HEK293 (cell line): ENCODE results near the gene TLL1.

ENCODE experiments used
- CTCF ChIA-PET: fragments of 350-600 bp; formaldehyde crosslinking; extraction: SDS; loops from one replicate; lab custom pipeline; 2021; ENCODE audit warnings: antibody characterized with exemption; lab: Yijun Ruan, JAX
- POLR2A ChIA-PET: fragments of 300-600 bp; formaldehyde crosslinking; extraction: SDS; loops from one replicate; lab custom pipeline; 2020; ENCODE audit warnings: antibody characterized with exemption, inconsistent platforms; lab: Yijun Ruan, JAX
- H3K27ac ChIP-seq: fragments of 200-500 bp; sonication (Bioruptor generic); 2 replicates; pipeline ENCODE4 v1.5.1; 2014; ENCODE audit warnings: low read depth, low read length, control low read depth, inconsistent platforms; ENCODE audit errors: extremely low read depth
- H3K36me3 ChIP-seq, 2 experiments: fragments of 200-500 bp in 1 of 2; sonication (Bioruptor generic) in 1 of 2; 1 replicate in 1 of 2; 2 replicates in 1 of 2; pipeline ENCODE4 v1.5.1; 2014 to 2017; ENCODE audit warnings: inconsistent platforms in 2 of 2, low read length in 2 of 2; ENCODE audit not compliant: control insufficient read depth in 2 of 2, insufficient read depth in 1 of 2
- H3K4me1 ChIP-seq: fragments of 200-500 bp; sonication (Bioruptor generic); 2 replicates; pipeline ENCODE4 v1.5.1; 2014; ENCODE audit warnings: mild to moderate bottlenecking, low read length, inconsistent platforms; ENCODE audit not compliant: control insufficient read depth, insufficient read depth
- H3K4me3 ChIP-seq: 2 replicates; pipeline ENCODE4 v1.5.1; 2011; ENCODE audit warnings: low read depth, mild to moderate bottlenecking, control low read depth, low read length, moderate library complexity
- H3K9me3 ChIP-seq: fragments of 200-500 bp; sonication (Bioruptor generic); 2 replicates; pipeline ENCODE4 v1.5.1; 2014; ENCODE audit warnings: low read depth, low read length, inconsistent platforms; ENCODE audit not compliant: control insufficient read depth, insufficient read depth
- BCL11A ChIP-seq: fragments of 450-650 bp; formaldehyde crosslinking; IDR thresholded peaks from 2 replicates; pipeline ENCODE4 v1.5.1; 2016; ENCODE audit warnings: low read depth, missing biosample characterization, missing genetic modification characterization
- KLF10 ChIP-seq: fragments of 450-650 bp; IDR thresholded peaks from 2 replicates; pipeline ENCODE4 v1.5.1; 2018; ENCODE audit warnings: missing biosample characterization, mild to moderate bottlenecking, missing genetic modification characterization
- KLF8 ChIP-seq: fragments of 450-650 bp; formaldehyde crosslinking; IDR thresholded peaks from 2 replicates; pipeline ENCODE4 v1.5.1; 2016; ENCODE audit warnings: missing biosample characterization, missing genetic modification characterization
- ZBTB48 ChIP-seq: fragments of 450-650 bp; formaldehyde crosslinking; IDR thresholded peaks from 2 replicates; pipeline ENCODE4 v1.5.1; 2016; ENCODE audit warnings: missing biosample characterization, missing genetic modification characterization
- ZNF121 ChIP-seq: fragments of 450-650 bp; formaldehyde crosslinking; IDR thresholded peaks from 2 replicates; pipeline ENCODE4 v1.5.1; 2016; ENCODE audit warnings: missing biosample characterization, missing genetic modification characterization
- ZNF155 ChIP-seq: fragments of 450-650 bp; formaldehyde crosslinking; IDR thresholded peaks from 2 replicates; pipeline ENCODE4 v1.5.1; 2016; ENCODE audit warnings: missing biosample characterization, missing genetic modification characterization
- ZNF19 ChIP-seq: fragments of 450-650 bp; formaldehyde crosslinking; IDR thresholded peaks from 2 replicates; pipeline ENCODE4; 2016; ENCODE audit warnings: missing biosample characterization, missing genetic modification characterization, low read depth
- ZNF248 ChIP-seq: fragments of 450-650 bp; formaldehyde crosslinking; IDR thresholded peaks from 2 replicates; pipeline ENCODE4 v1.5.1; 2017; ENCODE audit warnings: missing biosample characterization, missing genetic modification characterization
- ZNF394 ChIP-seq: fragments of 450-650 bp; formaldehyde crosslinking; IDR thresholded peaks from 2 replicates; pipeline ENCODE4 v1.5.1; 2016; ENCODE audit warnings: missing biosample characterization, missing genetic modification characterization, mild to moderate bottlenecking, moderate library complexity, borderline replicate concordance
- ZNF404 ChIP-seq: fragments of 450-650 bp; formaldehyde crosslinking; IDR thresholded peaks from 2 replicates; pipeline ENCODE4 v1.5.1; 2017; ENCODE audit warnings: missing biosample characterization, missing genetic modification characterization
- ZNF510 ChIP-seq: fragments of 450-650 bp; formaldehyde crosslinking; IDR thresholded peaks from 2 replicates; pipeline ENCODE4 v1.5.1; 2018; ENCODE audit warnings: mild to moderate bottlenecking, missing genetic modification characterization, missing biosample characterization; ENCODE audit not compliant: insufficient replicate concordance
- ZNF514 ChIP-seq: fragments of 450-650 bp; formaldehyde crosslinking; IDR thresholded peaks from 2 replicates; pipeline ENCODE4 v1.5.1; 2016; ENCODE audit warnings: missing biosample characterization, missing genetic modification characterization
- ZNF596 ChIP-seq: fragments of 450-650 bp; IDR thresholded peaks from 2 replicates; pipeline ENCODE4 v1.5.0; 2018; ENCODE audit warnings: missing biosample characterization, mild to moderate bottlenecking, missing genetic modification characterization, moderate library complexity
- ZNF626 ChIP-seq: fragments of 450-650 bp; sonication (Bioruptor Pico); formaldehyde crosslinking; IDR thresholded peaks from 2 replicates; pipeline ENCODE4 v1.5.1; 2018; ENCODE audit warnings: missing biosample characterization, missing genetic modification characterization, inconsistent platforms
- ZNF660 ChIP-seq: fragments of 450-650 bp; IDR thresholded peaks from 2 replicates; pipeline ENCODE4 v1.5.1; 2018; ENCODE audit warnings: missing biosample characterization, mild to moderate bottlenecking, missing genetic modification characterization
- ZNF707 ChIP-seq: fragments of 450-650 bp; formaldehyde crosslinking; IDR thresholded peaks from 2 replicates; pipeline ENCODE4 v1.5.1; 2016; ENCODE audit warnings: missing biosample characterization, missing genetic modification characterization
- ZNF768 ChIP-seq: fragments of 450-650 bp; formaldehyde crosslinking; IDR thresholded peaks from 2 replicates; pipeline ENCODE4 v1.5.1; 2018; ENCODE audit warnings: missing biosample characterization, mild to moderate bottlenecking, missing genetic modification characterization
- ZNF830 ChIP-seq: fragments of 450-650 bp; IDR thresholded peaks from 2 replicates; pipeline ENCODE4 v1.5.0; 2018; ENCODE audit warnings: missing biosample characterization, missing genetic modification characterization, low read depth, mild to moderate bottlenecking, moderate library complexity
- ZSCAN30 ChIP-seq: fragments of 450-650 bp; IDR thresholded peaks from 2 replicates; pipeline ENCODE4 v1.5.1; 2018; ENCODE audit warnings: missing biosample characterization, mild to moderate bottlenecking, missing genetic modification characterization, moderate library complexity
- TF ChIP-seq, protein P1 (sequence below): fragments of 450-650 bp; formaldehyde crosslinking; IDR thresholded peaks from 2 replicates; pipeline ENCODE4 v1.5.1; 2017; ENCODE audit warnings: missing biosample characterization, missing genetic modification characterization
- TF ChIP-seq, protein P2 (sequence below): fragments of 450-650 bp; formaldehyde crosslinking; IDR thresholded peaks from 2 replicates; pipeline ENCODE4 v1.5.1; 2017; ENCODE audit warnings: missing biosample characterization, missing genetic modification characterization
- TF ChIP-seq, protein P3 (sequence below): fragments of 450-650 bp; formaldehyde crosslinking; IDR thresholded peaks from 2 replicates; pipeline ENCODE4 v1.5.1; 2016; ENCODE audit warnings: missing biosample characterization, missing genetic modification characterization
- TF ChIP-seq, protein P4 (sequence below): fragments of 450-650 bp; formaldehyde crosslinking; IDR thresholded peaks from 2 replicates; pipeline ENCODE4; 2016; ENCODE audit warnings: missing biosample characterization, missing genetic modification characterization
- TF ChIP-seq, protein P5 (sequence below): fragments of 450-650 bp; formaldehyde crosslinking; IDR thresholded peaks from 2 replicates; pipeline ENCODE4 v1.5.1; 2016; ENCODE audit warnings: missing biosample characterization, missing genetic modification characterization

Gene TLL1

DNA sequence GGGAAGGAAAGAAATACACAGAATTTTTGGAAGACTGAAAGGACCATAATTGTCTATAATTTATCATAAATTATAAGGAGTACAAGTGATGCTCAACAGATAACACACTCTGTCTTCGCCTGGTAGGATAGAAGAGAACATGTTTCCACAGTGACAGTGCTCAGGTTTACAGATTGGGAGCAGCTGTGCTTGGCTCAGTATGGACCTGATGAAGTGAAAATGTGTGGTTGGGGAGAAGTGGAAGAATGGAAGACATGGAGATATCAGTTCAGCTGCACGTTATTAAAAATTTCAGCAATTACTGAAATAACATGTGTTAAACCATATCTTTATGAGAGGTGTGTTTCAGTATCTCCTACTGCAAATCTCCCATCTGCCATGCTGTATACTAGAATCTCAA is 90.6 kb downstream of the TLL1 start:
- Histone ChIP-seq H3K4me3 (no peak overlapping the region), H3K9me3 (no peaks in the 10 kb centered on the region), H3K27ac (no peak overlapping the region), H3K36me3 (no peaks in the 10 kb centered on the region), H3K4me1 (no peaks in the 10 kb centered on the region; the same call in 1 of the 2 replicates)
- ChIA-PET POLR2A (no interaction called here), CTCF (no interaction called here)
- TF ChIP-seq ZNF155 (tag by site-specific recombination) (no peak), ZNF596 (tag by site-specific recombination) (no peak), ZSCAN30 (tag by site-specific recombination) (no peak), KLF10 (no peak), ZNF248 (tag by site-specific recombination) (no peak), ZNF510 (tag by site-specific recombination) (no peak), ZNF19 (tag by site-specific recombination) (no peak), ZNF707 (tag by site-specific recombination) (no peak), ZNF626 (tag by site-specific recombination) (no peak)
- TF ChIP-seq, protein P1, sequence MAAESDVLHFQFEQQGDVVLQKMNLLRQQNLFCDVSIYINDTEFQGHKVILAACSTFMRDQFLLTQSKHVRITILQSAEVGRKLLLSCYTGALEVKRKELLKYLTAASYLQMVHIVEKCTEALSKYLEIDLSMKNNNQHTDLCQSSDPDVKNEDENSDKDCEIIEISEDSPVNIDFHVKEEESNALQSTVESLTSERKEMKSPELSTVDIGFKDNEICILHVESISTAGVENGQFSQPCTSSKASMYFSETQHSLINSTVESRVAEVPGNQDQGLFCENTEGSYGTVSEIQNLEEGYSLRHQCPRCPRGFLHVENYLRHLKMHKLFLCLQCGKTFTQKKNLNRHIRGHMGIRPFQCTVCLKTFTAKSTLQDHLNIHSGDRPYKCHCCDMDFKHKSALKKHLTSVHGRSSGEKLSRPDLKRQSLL, result no peak
- TF ChIP-seq, protein P2, sequence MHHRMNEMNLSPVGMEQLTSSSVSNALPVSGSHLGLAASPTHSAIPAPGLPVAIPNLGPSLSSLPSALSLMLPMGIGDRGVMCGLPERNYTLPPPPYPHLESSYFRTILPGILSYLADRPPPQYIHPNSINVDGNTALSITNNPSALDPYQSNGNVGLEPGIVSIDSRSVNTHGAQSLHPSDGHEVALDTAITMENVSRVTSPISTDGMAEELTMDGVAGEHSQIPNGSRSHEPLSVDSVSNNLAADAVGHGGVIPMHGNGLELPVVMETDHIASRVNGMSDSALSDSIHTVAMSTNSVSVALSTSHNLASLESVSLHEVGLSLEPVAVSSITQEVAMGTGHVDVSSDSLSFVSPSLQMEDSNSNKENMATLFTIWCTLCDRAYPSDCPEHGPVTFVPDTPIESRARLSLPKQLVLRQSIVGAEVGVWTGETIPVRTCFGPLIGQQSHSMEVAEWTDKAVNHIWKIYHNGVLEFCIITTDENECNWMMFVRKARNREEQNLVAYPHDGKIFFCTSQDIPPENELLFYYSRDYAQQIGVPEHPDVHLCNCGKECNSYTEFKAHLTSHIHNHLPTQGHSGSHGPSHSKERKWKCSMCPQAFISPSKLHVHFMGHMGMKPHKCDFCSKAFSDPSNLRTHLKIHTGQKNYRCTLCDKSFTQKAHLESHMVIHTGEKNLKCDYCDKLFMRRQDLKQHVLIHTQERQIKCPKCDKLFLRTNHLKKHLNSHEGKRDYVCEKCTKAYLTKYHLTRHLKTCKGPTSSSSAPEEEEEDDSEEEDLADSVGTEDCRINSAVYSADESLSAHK (tag by site-specific recombination), result no peak
- TF ChIP-seq, all 188 proteins: peak for 0

DNA sequence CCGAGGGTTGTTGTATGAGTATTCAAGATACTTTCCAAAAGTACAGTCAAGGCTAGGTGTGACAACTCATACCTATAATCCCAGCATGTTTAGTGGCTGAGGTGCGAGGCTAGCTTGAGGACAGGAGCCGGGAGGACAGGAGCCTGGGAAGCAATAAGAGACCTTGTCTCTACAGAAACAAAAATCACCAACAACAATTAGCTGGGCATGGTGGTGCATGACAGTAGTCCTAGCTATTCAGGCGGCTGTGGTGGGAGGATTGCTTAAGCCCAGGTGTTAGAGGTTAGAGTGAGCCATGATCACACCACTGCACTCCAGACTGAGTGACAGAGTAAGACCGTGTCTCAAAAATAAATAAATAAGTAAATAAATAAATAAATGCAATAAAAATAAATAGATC is 91.6 kb downstream of the TLL1 start:
- no peaks in the 10 kb centered on the region; the same call in 1 of the 2 replicates for H3K4me1 ChIP-seq
- H3K36me3 ChIP-seq, result no peaks in the 10 kb centered on the region
- H3K9me3 ChIP-seq, result no peaks in the 10 kb centered on the region
- ChIA-PET CTCF (no interaction called here), POLR2A (no interaction called here)
- H3K4me3 ChIP-seq, result no peak overlapping the region
- H3K27ac ChIP-seq, result no peak overlapping the region
- TF ChIP-seq, protein P3, sequence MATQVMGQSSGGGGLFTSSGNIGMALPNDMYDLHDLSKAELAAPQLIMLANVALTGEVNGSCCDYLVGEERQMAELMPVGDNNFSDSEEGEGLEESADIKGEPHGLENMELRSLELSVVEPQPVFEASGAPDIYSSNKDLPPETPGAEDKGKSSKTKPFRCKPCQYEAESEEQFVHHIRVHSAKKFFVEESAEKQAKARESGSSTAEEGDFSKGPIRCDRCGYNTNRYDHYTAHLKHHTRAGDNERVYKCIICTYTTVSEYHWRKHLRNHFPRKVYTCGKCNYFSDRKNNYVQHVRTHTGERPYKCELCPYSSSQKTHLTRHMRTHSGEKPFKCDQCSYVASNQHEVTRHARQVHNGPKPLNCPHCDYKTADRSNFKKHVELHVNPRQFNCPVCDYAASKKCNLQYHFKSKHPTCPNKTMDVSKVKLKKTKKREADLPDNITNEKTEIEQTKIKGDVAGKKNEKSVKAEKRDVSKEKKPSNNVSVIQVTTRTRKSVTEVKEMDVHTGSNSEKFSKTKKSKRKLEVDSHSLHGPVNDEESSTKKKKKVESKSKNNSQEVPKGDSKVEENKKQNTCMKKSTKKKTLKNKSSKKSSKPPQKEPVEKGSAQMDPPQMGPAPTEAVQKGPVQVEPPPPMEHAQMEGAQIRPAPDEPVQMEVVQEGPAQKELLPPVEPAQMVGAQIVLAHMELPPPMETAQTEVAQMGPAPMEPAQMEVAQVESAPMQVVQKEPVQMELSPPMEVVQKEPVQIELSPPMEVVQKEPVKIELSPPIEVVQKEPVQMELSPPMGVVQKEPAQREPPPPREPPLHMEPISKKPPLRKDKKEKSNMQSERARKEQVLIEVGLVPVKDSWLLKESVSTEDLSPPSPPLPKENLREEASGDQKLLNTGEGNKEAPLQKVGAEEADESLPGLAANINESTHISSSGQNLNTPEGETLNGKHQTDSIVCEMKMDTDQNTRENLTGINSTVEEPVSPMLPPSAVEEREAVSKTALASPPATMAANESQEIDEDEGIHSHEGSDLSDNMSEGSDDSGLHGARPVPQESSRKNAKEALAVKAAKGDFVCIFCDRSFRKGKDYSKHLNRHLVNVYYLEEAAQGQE, result no peak
- TF ChIP-seq BCL11A (tag by site-specific recombination) (no peak), ZNF514 (no peak), ZNF121 (no peak), ZNF768 (tag by site-specific recombination) (no peak), ZBTB48 (tag by site-specific recombination) (no peak), ZNF404 (no peak), ZNF660 (tag by site-specific recombination) (no peak), ZSCAN30 (tag by site-specific recombination) (no peak), KLF8 (tag by site-specific recombination) (no peak), ZNF19 (tag by site-specific recombination) (no peak), ZNF394 (tag by site-specific recombination) (no peak), ZNF830 (tag by site-specific recombination) (no peak)
- TF ChIP-seq, protein P4, sequence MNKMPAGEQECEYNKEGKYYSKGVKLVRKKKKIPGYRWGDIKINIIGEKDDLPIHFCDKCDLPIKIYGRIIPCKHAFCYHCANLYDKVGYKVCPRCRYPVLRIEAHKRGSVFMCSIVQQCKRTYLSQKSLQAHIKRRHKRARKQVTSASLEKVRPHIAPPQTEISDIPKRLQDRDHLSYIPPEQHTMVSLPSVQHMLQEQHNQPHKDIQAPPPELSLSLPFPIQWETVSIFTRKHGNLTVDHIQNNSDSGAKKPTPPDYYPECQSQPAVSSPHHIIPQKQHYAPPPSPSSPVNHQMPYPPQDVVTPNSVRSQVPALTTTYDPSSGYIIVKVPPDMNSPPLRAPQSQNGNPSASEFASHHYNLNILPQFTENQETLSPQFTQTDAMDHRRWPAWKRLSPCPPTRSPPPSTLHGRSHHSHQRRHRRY (tag by site-specific recombination), result no peak
- TF ChIP-seq, protein P5, sequence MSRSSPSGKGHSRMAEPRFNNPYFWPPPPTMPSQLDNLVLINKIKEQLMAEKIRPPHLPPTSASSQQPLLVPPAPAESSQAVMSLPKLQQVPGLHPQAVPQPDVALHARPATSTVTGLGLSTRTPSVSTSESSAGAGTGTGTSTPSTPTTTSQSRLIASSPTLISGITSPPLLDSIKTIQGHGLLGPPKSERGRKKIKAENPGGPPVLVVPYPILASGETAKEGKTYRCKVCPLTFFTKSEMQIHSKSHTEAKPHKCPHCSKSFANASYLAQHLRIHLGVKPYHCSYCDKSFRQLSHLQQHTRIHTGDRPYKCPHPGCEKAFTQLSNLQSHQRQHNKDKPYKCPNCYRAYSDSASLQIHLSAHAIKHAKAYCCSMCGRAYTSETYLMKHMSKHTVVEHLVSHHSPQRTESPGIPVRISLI (tag by site-specific recombination), result no peak
- TF ChIP-seq, all 188 proteins: peak for 0
